ENCODE results near the gene RSPH6A.

DNA sequence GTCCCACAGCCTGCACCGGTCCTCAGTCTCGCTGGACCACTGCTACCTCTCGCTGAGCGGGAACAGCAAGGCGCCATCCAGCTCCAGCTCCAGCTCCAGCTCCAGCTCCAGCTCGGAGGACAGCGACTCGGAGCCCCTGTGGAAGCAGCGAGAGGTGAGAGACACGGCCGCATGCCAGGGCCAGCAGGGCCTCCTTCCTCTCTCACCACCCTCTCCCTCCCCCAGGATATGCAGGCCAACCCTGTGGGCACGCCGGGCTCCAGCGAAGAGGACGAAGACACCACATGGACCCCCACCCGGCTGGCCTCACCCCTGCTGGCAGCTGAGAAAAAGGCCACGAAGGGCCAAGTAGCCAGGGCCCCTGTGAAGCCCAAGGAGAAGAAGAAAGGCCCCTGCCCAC lies 53.4 kb downstream of the RSPH6A start:
- TF ChIP-seq, protein P1, sequence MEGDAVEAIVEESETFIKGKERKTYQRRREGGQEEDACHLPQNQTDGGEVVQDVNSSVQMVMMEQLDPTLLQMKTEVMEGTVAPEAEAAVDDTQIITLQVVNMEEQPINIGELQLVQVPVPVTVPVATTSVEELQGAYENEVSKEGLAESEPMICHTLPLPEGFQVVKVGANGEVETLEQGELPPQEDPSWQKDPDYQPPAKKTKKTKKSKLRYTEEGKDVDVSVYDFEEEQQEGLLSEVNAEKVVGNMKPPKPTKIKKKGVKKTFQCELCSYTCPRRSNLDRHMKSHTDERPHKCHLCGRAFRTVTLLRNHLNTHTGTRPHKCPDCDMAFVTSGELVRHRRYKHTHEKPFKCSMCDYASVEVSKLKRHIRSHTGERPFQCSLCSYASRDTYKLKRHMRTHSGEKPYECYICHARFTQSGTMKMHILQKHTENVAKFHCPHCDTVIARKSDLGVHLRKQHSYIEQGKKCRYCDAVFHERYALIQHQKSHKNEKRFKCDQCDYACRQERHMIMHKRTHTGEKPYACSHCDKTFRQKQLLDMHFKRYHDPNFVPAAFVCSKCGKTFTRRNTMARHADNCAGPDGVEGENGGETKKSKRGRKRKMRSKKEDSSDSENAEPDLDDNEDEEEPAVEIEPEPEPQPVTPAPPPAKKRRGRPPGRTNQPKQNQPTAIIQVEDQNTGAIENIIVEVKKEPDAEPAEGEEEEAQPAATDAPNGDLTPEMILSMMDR (IDR thresholded peaks at IDR 0.05), result no peak
- TF ChIP-seq POLR2A (IDR thresholded peaks at IDR 0.05), result no peak
- TF ChIP-seq POLR2AphosphoS5 (IDR thresholded peaks at IDR 0.05; ENCODE audit: insufficient read depth in 1 of 2, low read depth in 1 of 2), result no peak
